ENCODE measurements around the gene RFNG. TPM values are rescaled to one million over a fixed set of nuclear protein-coding genes. Genes with fewer than 3 reads are reported as not detected.
A peak's percentile ranks its signal among the peaks of the same experiment; 100 is the strongest.

RFNG gene
- total RNA-seq, 1 experiment from 2014 or later, result 31.5 TPM

- no peak for DNase-seq (ENCODE audit: low spot score)
- Histone ChIP-seq H3K4me3 (ENCODE audit: low read depth, low read length, poor library complexity, severe bottlenecking) (no peak overlapping the region), H3K27me3 (replicated peaks; ENCODE audit: insufficient read depth, low read depth, low read length, poor library complexity) (no peaks in the 10 kb centered on the region), H3K36me3 (ENCODE audit: insufficient read depth, low read length, poor library complexity, severe bottlenecking) (no peaks in the 10 kb centered on the region), H3K27ac (ENCODE audit: low read depth, low read length, poor library complexity, severe bottlenecking) (no peak overlapping the region), H3K4me1 (ENCODE audit: insufficient read depth, low read length, poor library complexity, severe bottlenecking) (peaks cover 11% of the 10 kb centered on the region), H3K9me3 (ENCODE audit: low read depth, low read length, poor library complexity, severe bottlenecking) (no peaks in the 10 kb centered on the region)
- no TSS peak for BruUV-seq (replicated peaks)
- intact Hi-C loops (cut with micrococcal nuclease; ENCODE audit: unreplicated experiment), result loop anchor here (5.0 kb wide), 1 partner anchor 119 kb away; no protein-coding TSS in a partner anchor
- ChIA-PET CTCF (no interaction called here), POLR2A (ENCODE audit: low non-redundant PET) (no interaction called here)
- no peak for TF ChIP-seq CTCF (conservative IDR thresholded peaks at IDR 0.05; ENCODE audit: low read depth, low read length)
- no peak for TF ChIP-seq EZH2 (IDR thresholded peaks at IDR 0.05; ENCODE audit: borderline replicate concordance, low read depth, low read length, poor library complexity, severe bottlenecking)
Measured at GRCh38 chr17:82033359-82034085, 18.1 kb downstream of the RFNG start.

GRCh38 chr17:82031885-82032627, 19.6 kb downstream of the RFNG start:
- BruUV-seq (replicated peaks), result no TSS peak
- Histone ChIP-seq H3K27ac (ENCODE audit: low read depth, low read length, poor library complexity, severe bottlenecking) (no peak overlapping the region), H3K4me3 (ENCODE audit: low read depth, low read length, poor library complexity, severe bottlenecking) (peak overlapping the region; percentile 67), H3K27me3 (replicated peaks; ENCODE audit: insufficient read depth, low read depth, low read length, poor library complexity) (no peaks in the 10 kb centered on the region), H3K9me3 (ENCODE audit: low read depth, low read length, poor library complexity, severe bottlenecking) (no peaks in the 10 kb centered on the region), H3K4me1 (ENCODE audit: insufficient read depth, low read length, poor library complexity, severe bottlenecking) (peaks cover 11% of the 10 kb centered on the region), H3K36me3 (ENCODE audit: insufficient read depth, low read length, poor library complexity, severe bottlenecking) (peaks cover 3% of the 10 kb centered on the region)
- ChIA-PET POLR2A (ENCODE audit: low non-redundant PET) (no interaction called here), CTCF (no interaction called here)
- TF ChIP-seq EZH2 (IDR thresholded peaks at IDR 0.05; ENCODE audit: borderline replicate concordance, low read depth, low read length, poor library complexity, severe bottlenecking) (no peak), CTCF (conservative IDR thresholded peaks at IDR 0.05; ENCODE audit: low read depth, low read length) (no peak)
- intact Hi-C loops (cut with micrococcal nuclease; ENCODE audit: unreplicated experiment), result loop anchor here (5.0 kb wide), 1 partner anchor 120 kb away; no protein-coding TSS in a partner anchor
- DNase-seq (ENCODE audit: low spot score), result no peak

GRCh38 chr17:82031303-82031884, 20.2 kb downstream of the RFNG start, which contains the start of gene RAC3:
Gene RAC3 (plus strand): TSS chr17:82031678. CDS start chr17:82031762, 84 bp downstream.
- H3K9me3 ChIP-seq (ENCODE audit: low read depth, low read length, poor library complexity, severe bottlenecking), result no peaks in the 10 kb centered on the region
- ChIA-PET POLR2A (ENCODE audit: low non-redundant PET) (no interaction called here), CTCF (interaction anchor here (1.3 to 1.6 kb wide), 2 partner anchors 9 to 123 kb away, joined by 7 to 19 read pairs; no protein-coding TSS in a partner anchor)
- peak within 1 kb of the TSS; percentile 67 for H3K4me3 ChIP-seq (ENCODE audit: low read depth, low read length, poor library complexity, severe bottlenecking)
- H3K27ac ChIP-seq (ENCODE audit: low read depth, low read length, poor library complexity, severe bottlenecking), result peak within 1 kb of the TSS; percentile 62
- no peaks in the 10 kb centered on the region for H3K27me3 ChIP-seq (replicated peaks; ENCODE audit: insufficient read depth, low read depth, low read length, poor library complexity)
- intact Hi-C loops (cut with micrococcal nuclease; ENCODE audit: unreplicated experiment), result loop anchor here (5.0 kb wide), 1 partner anchor 121 kb away; no protein-coding TSS in a partner anchor
- DNase-seq (ENCODE audit: low spot score), result peak; percentile 70
- TF ChIP-seq CTCF (conservative IDR thresholded peaks at IDR 0.05; ENCODE audit: low read depth, low read length) (no peak), EZH2 (IDR thresholded peaks at IDR 0.05; ENCODE audit: borderline replicate concordance, low read depth, low read length, poor library complexity, severe bottlenecking) (no peak)
- peaks cover 5% of the 10 kb centered on the region for H3K36me3 ChIP-seq (ENCODE audit: insufficient read depth, low read length, poor library complexity, severe bottlenecking)
- BruUV-seq (replicated peaks), result no TSS peak
- peaks cover 7% of the 10 kb centered on the region for H3K4me1 ChIP-seq (ENCODE audit: insufficient read depth, low read length, poor library complexity, severe bottlenecking)

All from A673 (cell line).